Astrocyte (in vitro differentiated cells and primary cell): Measurements from ENCODE around the gene CISH. TPM values are rescaled to one million over a fixed set of nuclear protein-coding genes. Genes with fewer than 3 reads are reported as not detected.

ENCODE experiments used
- DNase-seq: peaks from one replicate; pipeline ENCODE4 v3.0.0-alpha.2; 2010; ENCODE audit warnings: low read depth
- FAIRE-seq: peaks from 2 replicates; lab custom pipeline; 2011; peaks lifted over from hg19 to GRCh38; lab: Jason Lieb, UNC
- H2AFZ ChIP-seq: 2 replicates; pipeline ENCODE4 v1.6.0; 2012; ENCODE audit warnings: low read depth, low read length, inconsistent platforms
- H3K27ac ChIP-seq: 2 replicates; pipeline ENCODE4 v1.5.1; 2011; ENCODE audit warnings: low read depth, low read length, inconsistent platforms
- H3K27me3 ChIP-seq: 2 replicates; pipeline ENCODE4 v1.6.0; 2011; ENCODE audit warnings: low read length, inconsistent platforms; ENCODE audit not compliant: insufficient read depth
- H3K36me3 ChIP-seq: 2 replicates; pipeline ENCODE4 v1.5.1; 2011; ENCODE audit warnings: low read length, inconsistent platforms; ENCODE audit not compliant: insufficient read depth
- H3K4me1 ChIP-seq: 2 replicates; pipeline ENCODE4 v1.5.1; 2011; ENCODE audit warnings: low read length, inconsistent platforms; ENCODE audit not compliant: insufficient read depth
- H3K4me2 ChIP-seq: 2 replicates; pipeline ENCODE4 v1.6.0; 2012; ENCODE audit warnings: low read length, inconsistent platforms
- H3K4me3 ChIP-seq: 2 replicates; pipeline ENCODE4 v1.5.1; 2011; ENCODE audit warnings: low read depth, mild to moderate bottlenecking, low read length, inconsistent platforms; ENCODE audit not compliant: insufficient read depth
- H3K79me2 ChIP-seq: 2 replicates; pipeline ENCODE4 v1.6.0; 2012; ENCODE audit warnings: mild to moderate bottlenecking, low read length, inconsistent platforms; ENCODE audit not compliant: insufficient read depth
- H3K9ac ChIP-seq: 2 replicates; pipeline ENCODE4 v1.6.0; 2012; ENCODE audit warnings: mild to moderate bottlenecking, low read length, inconsistent platforms
- H3K9me3 ChIP-seq: 2 replicates; pipeline ENCODE4 v1.5.1; 2012; ENCODE audit warnings: low read depth, mild to moderate bottlenecking, low read length, inconsistent platforms; ENCODE audit not compliant: insufficient read depth
- H4K20me1 ChIP-seq: 2 replicates; pipeline ENCODE4 v1.6.0; 2012; ENCODE audit warnings: low read length, inconsistent platforms; ENCODE audit not compliant: insufficient read depth
- H3K27ac Mint-ChIP-seq: one replicate; pipeline ENCODE4 v1.8.0; 2021; ENCODE audit warnings: mild to moderate bottlenecking, mixed read lengths; ENCODE audit not compliant: unreplicated experiment
- H3K27me3 Mint-ChIP-seq: one replicate; pipeline ENCODE4 v1.8.0; 2021; ENCODE audit warnings: low read depth, mixed read lengths; ENCODE audit not compliant: unreplicated experiment
- H3K36me3 Mint-ChIP-seq: one replicate; pipeline ENCODE4 v1.8.0; 2021; ENCODE audit warnings: low read depth, mixed read lengths; ENCODE audit not compliant: unreplicated experiment
- H3K4me1 Mint-ChIP-seq: one replicate; pipeline ENCODE4 v1.8.0; 2021; ENCODE audit warnings: low read depth, mixed read lengths; ENCODE audit not compliant: unreplicated experiment
- H3K4me3 Mint-ChIP-seq: one replicate; pipeline ENCODE4 v1.8.0; 2021; ENCODE audit warnings: mild to moderate bottlenecking, moderate library complexity, mixed read lengths; ENCODE audit not compliant: unreplicated experiment
- H3K9me3 Mint-ChIP-seq: one replicate; pipeline ENCODE4 v1.8.0; 2021; ENCODE audit warnings: mild to moderate bottlenecking, mixed read lengths; ENCODE audit not compliant: unreplicated experiment
- EZH2 ChIP-seq: IDR thresholded peaks from 2 replicates; pipeline ENCODE4 v1.6.1; 2012; ENCODE audit warnings: mild to moderate bottlenecking, low read length, inconsistent platforms; ENCODE audit not compliant: insufficient read depth
- total RNA-seq: library from RNA; stranded (reverse); gene quantifications from 2 replicates; pipeline ENCODE4 v1.2.1, GENCODE V29; 2021
- TF ChIP-seq, protein P1 (sequence below): IDR thresholded peaks from 2 replicates; pipeline ENCODE4 v1.5.1; 2011; ENCODE audit warnings: low read depth, mild to moderate bottlenecking, inconsistent platforms, low read length, moderate library complexity; ENCODE audit not compliant: insufficient read depth

CISH gene
- total RNA-seq, 1 donor from 2014 or later: 1.2 TPM

GRCh38 chr3:50607271-50608091, 4.1 kb downstream of the CISH start:
- H3K4me3 ChIP-seq: no peak overlapping the region
- no peaks in the 10 kb centered on the region for H3K9me3 ChIP-seq
- TF ChIP-seq, protein P1, sequence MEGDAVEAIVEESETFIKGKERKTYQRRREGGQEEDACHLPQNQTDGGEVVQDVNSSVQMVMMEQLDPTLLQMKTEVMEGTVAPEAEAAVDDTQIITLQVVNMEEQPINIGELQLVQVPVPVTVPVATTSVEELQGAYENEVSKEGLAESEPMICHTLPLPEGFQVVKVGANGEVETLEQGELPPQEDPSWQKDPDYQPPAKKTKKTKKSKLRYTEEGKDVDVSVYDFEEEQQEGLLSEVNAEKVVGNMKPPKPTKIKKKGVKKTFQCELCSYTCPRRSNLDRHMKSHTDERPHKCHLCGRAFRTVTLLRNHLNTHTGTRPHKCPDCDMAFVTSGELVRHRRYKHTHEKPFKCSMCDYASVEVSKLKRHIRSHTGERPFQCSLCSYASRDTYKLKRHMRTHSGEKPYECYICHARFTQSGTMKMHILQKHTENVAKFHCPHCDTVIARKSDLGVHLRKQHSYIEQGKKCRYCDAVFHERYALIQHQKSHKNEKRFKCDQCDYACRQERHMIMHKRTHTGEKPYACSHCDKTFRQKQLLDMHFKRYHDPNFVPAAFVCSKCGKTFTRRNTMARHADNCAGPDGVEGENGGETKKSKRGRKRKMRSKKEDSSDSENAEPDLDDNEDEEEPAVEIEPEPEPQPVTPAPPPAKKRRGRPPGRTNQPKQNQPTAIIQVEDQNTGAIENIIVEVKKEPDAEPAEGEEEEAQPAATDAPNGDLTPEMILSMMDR: no peak
- TF ChIP-seq EZH2: no peak
- H3K36me3 Mint-ChIP-seq: peaks cover 3% of the 10 kb centered on the region
- no peak overlapping the region for H3K27ac ChIP-seq
- no peak overlapping the region for H3K4me2 ChIP-seq
- peaks cover 64% of the 10 kb centered on the region for H3K27me3 Mint-ChIP-seq
- H3K36me3 ChIP-seq: no peaks in the 10 kb centered on the region
- H3K79me2 ChIP-seq: no peaks in the 10 kb centered on the region
- H3K27ac Mint-ChIP-seq: no peak overlapping the region
- no peak for FAIRE-seq
- H2AFZ ChIP-seq: no peak overlapping the region
- no peak overlapping the region for H3K9ac ChIP-seq
- peaks cover 3% of the 10 kb centered on the region for H3K4me1 Mint-ChIP-seq
- no peaks in the 10 kb centered on the region for H3K9me3 Mint-ChIP-seq
- H4K20me1 ChIP-seq: peaks cover 4% of the 10 kb centered on the region
- H3K27me3 ChIP-seq: no peaks in the 10 kb centered on the region
- DNase-seq: no peak
- no peak overlapping the region for H3K4me3 Mint-ChIP-seq
- peaks cover 11% of the 10 kb centered on the region for H3K4me1 ChIP-seq

DNA sequence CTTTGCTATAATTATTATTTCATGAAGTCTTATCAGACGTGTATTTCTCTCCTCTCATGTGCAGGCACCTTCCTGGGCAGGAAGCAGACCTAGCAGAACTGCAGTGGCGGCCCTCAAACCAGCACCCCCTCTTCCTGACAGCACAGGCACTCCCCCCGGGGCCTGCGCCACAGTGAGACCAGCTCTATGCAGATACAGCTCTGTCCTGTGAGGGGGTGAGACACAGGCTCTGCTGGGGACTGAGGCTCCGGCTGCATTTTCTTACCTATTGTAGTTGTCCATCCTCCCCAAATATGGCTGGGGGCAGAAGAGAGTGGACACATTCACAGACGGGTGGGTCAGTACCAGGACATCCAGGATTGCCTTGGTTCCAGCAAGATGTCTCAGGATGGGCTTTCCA, 5.0 kb downstream of the CISH start:
- no peak overlapping the region for H3K27ac Mint-ChIP-seq
- no peak for FAIRE-seq

More for the DNA sequence above, 5.0 kb downstream of the CISH start:
- H3K27me3 Mint-ChIP-seq: peaks cover 61% of the 10 kb centered on the region
- H3K9me3 ChIP-seq: no peaks in the 10 kb centered on the region
- peaks cover 7% of the 10 kb centered on the region for H3K4me1 Mint-ChIP-seq
- H3K9ac ChIP-seq: no peak overlapping the region
- no peaks in the 10 kb centered on the region for H3K79me2 ChIP-seq
- no peaks in the 10 kb centered on the region for H3K9me3 Mint-ChIP-seq
- no peak for DNase-seq
- H2AFZ ChIP-seq: no peak overlapping the region
- H3K27ac ChIP-seq: no peak overlapping the region
- peaks cover 14% of the 10 kb centered on the region for H3K4me1 ChIP-seq
- TF ChIP-seq, protein P1: no peak
- TF ChIP-seq EZH2: no peak
- H3K4me3 ChIP-seq: no peak overlapping the region
- H4K20me1 ChIP-seq: peaks cover 4% of the 10 kb centered on the region
- peaks cover 3% of the 10 kb centered on the region for H3K36me3 Mint-ChIP-seq
- H3K27me3 ChIP-seq: no peaks in the 10 kb centered on the region
- no peak overlapping the region for H3K4me3 Mint-ChIP-seq
- H3K36me3 ChIP-seq: no peaks in the 10 kb centered on the region
- no peak overlapping the region for H3K4me2 ChIP-seq
